ENCODE data around the gene NXPH1. TPM values are rescaled to one million over a fixed set of nuclear protein-coding genes. Genes with fewer than 3 reads are reported as not detected.
A peak's percentile ranks its signal among the peaks of the same experiment; 100 is the strongest.
"Not testable (repeated sequence)": the region's sequence is repeated elsewhere in the genome, so short reads cannot be mapped to it uniquely, and the experiment has no call there.

NXPH1 gene
- total RNA-seq, 2 experiments from 2014 or later, result not detected

DNA sequence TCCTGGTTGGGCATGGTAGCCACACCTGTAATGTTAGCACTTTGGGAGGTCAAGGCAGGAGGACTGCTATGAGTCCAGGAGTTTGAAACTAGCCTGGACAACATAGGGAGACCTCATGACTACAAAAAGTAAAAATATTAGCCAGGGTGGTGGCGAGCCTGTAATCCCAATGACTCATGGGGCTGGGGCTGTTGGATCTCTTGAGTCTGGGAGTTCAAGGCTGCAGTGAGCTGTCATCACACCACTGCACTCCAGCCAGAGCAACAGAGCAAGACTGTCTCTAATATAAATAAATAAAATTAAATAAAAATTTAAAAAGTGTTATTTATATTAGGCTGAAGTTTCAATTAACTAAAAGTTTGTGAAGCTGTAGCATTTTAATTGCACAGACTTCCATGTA lies 207.3 kb downstream of the NXPH1 start:
- ChIA-PET CTCF (no interaction called here), POLR2A (no interaction called here)
- Mint-ChIP-seq H3K27ac (no peak overlapping the region), H3K9me3 (no peaks in the 10 kb centered on the region), H3K27me3 (no peaks in the 10 kb centered on the region), H3K36me3 (ENCODE audit: low read depth) (no peaks in the 10 kb centered on the region), H3K4me1 (no peaks in the 10 kb centered on the region), H3K4me3 (no peak overlapping the region)
- no peak for DNase-seq

DNA sequence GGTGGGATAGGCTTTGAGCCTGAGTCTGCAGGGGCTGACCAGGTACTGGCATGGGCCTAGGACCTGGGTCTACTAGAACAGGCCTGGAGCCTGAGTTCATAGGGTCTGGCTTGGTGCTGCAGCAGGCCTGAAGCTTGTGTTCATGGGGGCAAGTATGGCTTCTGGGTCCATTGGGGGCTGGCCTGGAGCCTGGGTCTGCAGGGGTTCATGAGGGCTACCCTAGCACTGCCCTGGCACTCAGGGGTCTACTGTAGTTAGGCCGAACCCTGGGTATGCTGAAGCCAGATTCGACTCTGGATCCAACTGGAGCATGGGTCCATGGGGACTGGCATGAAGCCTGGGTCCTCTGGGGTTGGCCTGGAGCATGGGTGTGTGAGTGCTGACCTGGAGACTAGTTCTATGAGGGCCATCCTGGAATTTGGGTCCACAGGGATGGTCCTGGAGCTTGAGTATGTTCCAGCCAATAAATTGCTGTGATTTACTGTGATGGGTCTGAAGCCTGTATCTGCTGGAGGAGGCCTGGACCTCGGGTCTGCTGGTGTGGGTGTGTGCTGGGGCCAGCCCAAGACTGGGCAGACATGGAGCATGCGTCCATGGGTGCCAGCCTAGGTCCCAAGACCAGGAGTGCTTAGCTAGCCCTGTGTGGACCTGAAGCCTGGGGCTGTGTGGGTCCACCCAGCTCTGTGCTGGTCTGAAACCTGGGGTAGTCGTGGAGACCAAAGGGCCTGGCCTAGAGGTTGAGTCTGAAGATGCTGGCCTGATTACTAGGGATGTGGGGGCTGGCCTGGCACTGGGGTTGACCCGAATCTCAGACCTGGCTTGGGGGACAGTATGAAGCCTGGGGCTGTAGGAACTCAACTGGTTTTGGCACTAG lies 235.5 kb downstream of the NXPH1 start:
- peaks cover 4% of the 10 kb centered on the region for H3K9me3 Mint-ChIP-seq
- H3K27me3 Mint-ChIP-seq, result no peaks in the 10 kb centered on the region
- ChIA-PET POLR2A (no interaction called here), CTCF (interaction anchor here (0.6 kb wide), 1 partner anchor 71 kb away, joined by 6 read pairs; no protein-coding TSS in a partner anchor)
- H3K4me1 Mint-ChIP-seq, result no peaks in the 10 kb centered on the region
- H3K4me3 Mint-ChIP-seq, result no peak overlapping the region
- no peak for DNase-seq
- H3K36me3 Mint-ChIP-seq (ENCODE audit: low read depth), result no peaks in the 10 kb centered on the region
- H3K27ac Mint-ChIP-seq, result no peak overlapping the region

DNA sequence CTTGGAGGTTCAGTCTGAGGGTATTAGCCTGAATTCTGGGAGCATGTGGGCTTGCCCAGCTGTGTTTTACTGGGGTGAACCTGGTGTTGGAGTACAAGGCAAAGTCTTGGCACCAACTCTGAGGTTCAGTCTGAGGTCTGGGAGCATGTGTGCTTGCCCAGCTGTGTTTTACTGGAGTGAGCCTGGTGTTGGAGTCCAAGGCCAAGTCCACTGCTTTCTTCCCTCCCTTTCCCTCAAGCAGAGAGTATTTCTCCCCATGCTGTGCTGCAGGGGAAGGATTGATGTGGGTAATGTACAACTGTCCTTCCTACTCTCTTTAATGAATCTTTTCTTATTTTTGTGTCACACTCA lies 236.1 kb downstream of the NXPH1 start:
- peaks cover 4% of the 10 kb centered on the region for H3K9me3 Mint-ChIP-seq
- H3K4me3 Mint-ChIP-seq, result no peak overlapping the region
- no peak for DNase-seq
- no peaks in the 10 kb centered on the region for H3K4me1 Mint-ChIP-seq
- no peak overlapping the region for H3K27ac Mint-ChIP-seq
- ChIA-PET POLR2A (no interaction called here), CTCF (interaction anchor here (0.6 kb wide), 1 partner anchor 71 kb away, joined by 6 read pairs; no protein-coding TSS in a partner anchor)
- no peaks in the 10 kb centered on the region for H3K36me3 Mint-ChIP-seq (ENCODE audit: low read depth)
- H3K27me3 Mint-ChIP-seq, result no peaks in the 10 kb centered on the region

DNA sequence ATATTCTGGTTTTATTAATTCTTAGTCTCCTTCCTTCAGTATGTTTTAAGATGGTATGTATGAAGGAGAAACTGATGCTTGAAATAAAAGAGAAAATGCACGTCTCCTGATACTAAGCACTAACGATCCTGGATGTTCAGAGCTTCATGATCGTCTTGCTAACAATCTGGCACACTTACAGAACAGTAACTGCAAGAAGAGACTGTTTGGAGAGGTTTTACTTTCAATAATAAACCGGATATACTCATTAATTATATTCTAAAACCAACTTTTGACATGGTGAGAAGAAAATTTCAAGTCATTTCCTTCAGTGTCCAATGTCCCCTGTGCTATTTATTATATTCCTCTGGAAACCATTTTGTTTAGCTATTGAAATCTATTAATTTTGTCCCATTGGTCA lies 251.0 kb downstream of the NXPH1 start:
- H3K9me3 Mint-ChIP-seq, result no peaks in the 10 kb centered on the region
- POLR2A ChIA-PET, result no interaction called here

DNA sequence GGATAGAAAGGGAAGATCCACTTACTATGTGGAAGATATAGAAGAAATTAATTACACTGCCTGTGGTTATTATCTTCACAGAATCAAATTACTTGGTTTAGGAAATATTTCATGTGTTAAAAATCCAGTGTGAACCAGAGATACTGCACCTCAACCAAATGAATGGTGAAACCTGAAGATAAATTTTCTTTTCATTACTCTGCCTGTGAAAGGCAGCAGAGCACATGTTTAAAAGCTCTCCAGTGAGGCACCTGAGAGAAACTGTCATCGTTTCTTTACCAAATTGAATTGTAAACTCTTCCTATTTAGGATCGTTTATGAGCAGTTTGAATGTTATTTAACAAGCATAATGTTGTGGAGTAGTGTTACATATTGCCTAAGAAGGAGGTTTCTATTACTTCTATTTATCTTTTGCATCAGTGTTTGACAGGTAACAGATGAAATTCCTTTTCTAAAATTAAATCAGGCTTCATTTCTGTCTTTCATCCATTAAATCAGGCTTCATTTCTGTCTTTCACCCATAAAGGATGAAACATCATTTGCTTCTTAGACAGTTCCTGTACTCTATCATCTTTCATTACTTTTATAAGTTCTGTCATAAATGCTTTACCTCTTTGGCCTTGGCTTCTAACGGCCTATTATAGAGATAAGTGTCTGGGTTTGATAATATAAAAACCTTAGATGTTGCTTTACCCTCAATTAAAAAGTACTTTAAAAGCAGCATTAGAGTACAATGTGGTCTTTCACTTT lies 266.6 kb downstream of the NXPH1 start:
- no peaks in the 10 kb centered on the region for H3K27me3 Mint-ChIP-seq
- no peaks in the 10 kb centered on the region for H3K4me1 Mint-ChIP-seq
- POLR2A ChIA-PET, result no interaction called here
- H3K4me3 Mint-ChIP-seq, result no peak overlapping the region
- H3K36me3 Mint-ChIP-seq (ENCODE audit: low read depth), result no peaks in the 10 kb centered on the region
- no peak overlapping the region for H3K27ac Mint-ChIP-seq
- no peaks in the 10 kb centered on the region for H3K9me3 Mint-ChIP-seq
- DNase-seq, result no peak
- CTCF ChIA-PET, result no interaction called here

More for the DNA sequence above, 251.0 kb downstream of the NXPH1 start:
- H3K4me1 Mint-ChIP-seq, result no peaks in the 10 kb centered on the region
- H3K36me3 Mint-ChIP-seq (ENCODE audit: low read depth), result no peaks in the 10 kb centered on the region
- no peaks in the 10 kb centered on the region for H3K27me3 Mint-ChIP-seq
- DNase-seq, result no peak
- no peak overlapping the region for H3K4me3 Mint-ChIP-seq
- no peak overlapping the region for H3K27ac Mint-ChIP-seq
- CTCF ChIA-PET, result no interaction called here

DNA sequence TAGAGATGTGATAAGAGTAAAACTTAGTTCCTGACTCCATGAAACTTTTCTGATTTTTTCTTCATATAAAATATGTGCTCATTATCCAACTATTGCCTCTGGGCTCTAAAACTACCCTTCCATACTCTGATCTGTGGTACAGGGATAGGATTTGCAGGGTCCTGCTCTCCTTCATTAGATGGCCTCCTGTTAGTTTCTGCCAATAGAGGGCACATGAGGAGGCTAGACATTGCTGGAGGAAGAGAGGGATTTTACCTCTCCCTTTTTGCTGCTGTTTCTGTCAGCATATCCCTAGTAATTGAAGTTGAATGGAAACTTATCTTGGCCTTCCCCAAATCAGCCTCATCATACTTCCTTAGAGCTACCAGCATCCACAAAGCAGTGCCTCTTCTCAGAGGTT lies 269.4 kb downstream of the NXPH1 start:
- H3K27me3 Mint-ChIP-seq, result no peaks in the 10 kb centered on the region
- no peak for DNase-seq
- ChIA-PET CTCF (no interaction called here), POLR2A (no interaction called here)
- no peaks in the 10 kb centered on the region for H3K9me3 Mint-ChIP-seq
- H3K4me3 Mint-ChIP-seq, result no peak overlapping the region
- no peak overlapping the region for H3K27ac Mint-ChIP-seq
- no peaks in the 10 kb centered on the region for H3K4me1 Mint-ChIP-seq
- no peaks in the 10 kb centered on the region for H3K36me3 Mint-ChIP-seq (ENCODE audit: low read depth)

DNA sequence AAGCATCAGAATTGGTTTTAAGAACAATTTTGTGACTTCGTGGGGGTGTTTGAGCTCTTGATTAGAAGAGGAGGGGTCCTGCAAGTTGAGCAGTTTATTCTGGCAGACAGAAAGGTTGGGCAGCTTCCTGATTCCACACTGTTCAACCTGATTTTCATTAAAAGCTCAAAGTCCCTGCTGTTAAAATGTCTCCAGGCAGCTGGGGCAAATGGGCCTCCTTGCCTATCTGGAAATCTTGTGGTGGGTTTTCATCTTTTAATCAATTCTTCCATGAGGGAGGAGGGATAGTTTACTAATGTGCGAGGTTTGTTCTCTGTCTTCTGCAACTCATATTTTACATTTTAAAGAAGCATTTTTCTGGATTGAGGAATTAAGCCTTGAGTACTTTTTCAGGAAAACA lies 276.7 kb downstream of the NXPH1 start:
- H3K36me3 Mint-ChIP-seq (ENCODE audit: low read depth), result no peaks in the 10 kb centered on the region
- no peak for DNase-seq
- H3K27me3 Mint-ChIP-seq, result no peaks in the 10 kb centered on the region
- POLR2A ChIA-PET, result no interaction called here
- no peak overlapping the region for H3K27ac Mint-ChIP-seq
- CTCF ChIA-PET, result no interaction called here
- H3K4me1 Mint-ChIP-seq, result no peaks in the 10 kb centered on the region
- H3K4me3 Mint-ChIP-seq, result no peak overlapping the region
- no peaks in the 10 kb centered on the region for H3K9me3 Mint-ChIP-seq

DNA sequence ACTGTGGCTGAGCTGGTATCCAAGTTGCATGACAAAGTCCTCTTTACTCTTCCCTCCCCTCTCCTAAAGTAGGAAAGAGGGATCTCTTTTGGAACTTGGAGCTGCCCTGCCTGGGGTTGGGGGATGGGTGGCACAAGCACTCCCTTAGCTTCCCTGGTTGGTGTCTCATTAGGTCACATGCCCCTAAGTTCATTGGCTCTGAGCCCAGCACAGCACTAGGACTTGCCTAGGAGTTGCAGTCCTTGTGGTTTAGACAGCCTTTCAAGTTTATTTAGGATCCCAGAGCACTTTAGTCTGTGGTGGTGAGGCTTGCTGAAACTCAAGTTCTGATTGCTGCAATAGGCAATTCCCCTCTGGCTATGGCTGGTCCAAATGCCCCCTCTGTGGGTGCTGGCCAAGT lies 281.4 kb downstream of the NXPH1 start:
- H3K36me3 Mint-ChIP-seq (ENCODE audit: low read depth), result no peaks in the 10 kb centered on the region
- DNase-seq, result no peak
- ChIA-PET CTCF (no interaction called here), POLR2A (no interaction called here)
- H3K27ac Mint-ChIP-seq, result no peak overlapping the region
- H3K27me3 Mint-ChIP-seq, result no peaks in the 10 kb centered on the region
- H3K4me3 Mint-ChIP-seq, result no peak overlapping the region
- no peaks in the 10 kb centered on the region for H3K4me1 Mint-ChIP-seq
- no peaks in the 10 kb centered on the region for H3K9me3 Mint-ChIP-seq

DNA sequence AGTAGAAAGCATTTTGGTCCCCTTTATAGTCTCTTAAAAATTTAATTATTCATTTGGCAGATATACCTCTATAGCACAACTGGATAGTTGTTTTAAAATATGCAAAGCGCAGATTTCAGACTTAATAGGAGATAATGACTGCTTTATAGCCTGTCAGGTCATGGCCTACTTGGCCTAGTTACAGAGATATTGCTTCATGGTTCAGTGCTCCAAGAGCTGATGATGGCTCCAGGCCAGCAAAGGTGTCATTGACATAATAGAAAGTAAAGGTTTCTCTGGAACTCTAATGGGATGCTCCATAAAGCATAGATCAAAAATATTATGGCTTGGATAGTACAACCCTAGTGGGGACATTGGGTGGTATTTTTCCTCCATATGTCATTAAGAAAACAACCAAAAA lies 285.7 kb downstream of the NXPH1 start:
- Mint-ChIP-seq H3K9me3 (no peaks in the 10 kb centered on the region), H3K27me3 (no peaks in the 10 kb centered on the region), H3K27ac (no peak overlapping the region), H3K36me3 (ENCODE audit: low read depth) (no peaks in the 10 kb centered on the region), H3K4me3 (no peak overlapping the region), H3K4me1 (no peaks in the 10 kb centered on the region)
- ChIA-PET CTCF (no interaction called here), POLR2A (no interaction called here)
- DNase-seq, result no peak

DNA sequence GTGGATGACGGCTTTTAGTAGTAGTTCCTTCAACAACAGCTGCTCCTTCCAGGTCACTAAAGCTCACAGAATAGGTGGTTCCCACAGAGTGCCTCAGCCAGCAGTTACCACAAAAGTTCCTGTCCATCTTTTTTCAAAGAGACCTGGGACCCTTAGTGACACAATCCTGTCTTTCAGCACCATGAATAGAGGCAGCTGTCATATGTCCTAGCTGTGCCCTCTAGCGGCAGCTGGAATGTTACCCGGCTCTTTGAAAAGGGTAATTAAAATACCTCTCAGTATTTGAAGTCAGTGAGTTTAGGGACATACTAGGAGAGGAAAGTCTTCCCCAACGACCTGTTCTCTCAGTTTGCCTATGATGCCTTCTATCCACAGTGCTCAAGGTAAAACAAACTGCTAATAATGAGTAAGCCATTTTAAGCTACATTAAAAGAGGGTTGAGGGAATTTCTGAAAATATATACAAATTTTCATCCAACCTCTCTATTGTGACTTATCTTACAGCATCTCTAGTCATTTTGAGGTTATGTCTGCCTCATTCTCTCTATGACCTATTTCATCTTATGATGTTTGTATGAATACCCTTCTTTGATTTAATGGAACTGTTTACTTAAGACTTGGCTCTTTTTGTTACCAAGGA lies 290.8 kb downstream of the NXPH1 start:
- peak; percentile 26 for DNase-seq
- POLR2A ChIA-PET, result no interaction called here
- Mint-ChIP-seq H3K9me3 (no peaks in the 10 kb centered on the region), H3K27me3 (no peaks in the 10 kb centered on the region), H3K4me3 (no peak overlapping the region), H3K4me1 (no peaks in the 10 kb centered on the region), H3K27ac (no peak overlapping the region), H3K36me3 (ENCODE audit: low read depth) (no peaks in the 10 kb centered on the region)
- CTCF ChIA-PET, result no interaction called here

DNA sequence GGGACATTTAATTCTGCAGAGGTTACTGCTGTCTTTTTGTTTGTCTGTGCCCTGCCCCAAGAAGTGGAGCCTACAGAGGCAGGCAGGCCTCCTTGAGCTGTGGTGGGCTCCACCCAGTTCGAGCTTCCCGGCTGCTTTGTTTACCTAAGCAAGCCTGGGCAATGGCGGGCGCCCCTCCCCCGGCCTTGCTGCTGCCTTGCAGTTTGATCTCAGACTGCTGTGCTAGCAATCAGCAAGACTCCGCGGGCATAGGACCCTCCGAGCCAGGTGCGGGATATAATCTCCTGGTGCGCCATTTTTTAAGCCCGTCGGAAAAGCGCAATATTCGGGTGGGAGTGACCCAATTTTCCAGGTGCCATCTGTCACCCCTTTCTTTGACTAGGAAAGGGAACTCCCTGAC lies 298.3 kb downstream of the NXPH1 start:
- CTCF ChIA-PET; POLR2A ChIA-PET; H3K36me3 Mint-ChIP-seq (ENCODE audit: low read depth); H3K4me1 Mint-ChIP-seq; H3K4me3 Mint-ChIP-seq; DNase-seq; H3K27me3 Mint-ChIP-seq; H3K27ac Mint-ChIP-seq; H3K9me3 Mint-ChIP-seq: not testable (repeated sequence)

DNA sequence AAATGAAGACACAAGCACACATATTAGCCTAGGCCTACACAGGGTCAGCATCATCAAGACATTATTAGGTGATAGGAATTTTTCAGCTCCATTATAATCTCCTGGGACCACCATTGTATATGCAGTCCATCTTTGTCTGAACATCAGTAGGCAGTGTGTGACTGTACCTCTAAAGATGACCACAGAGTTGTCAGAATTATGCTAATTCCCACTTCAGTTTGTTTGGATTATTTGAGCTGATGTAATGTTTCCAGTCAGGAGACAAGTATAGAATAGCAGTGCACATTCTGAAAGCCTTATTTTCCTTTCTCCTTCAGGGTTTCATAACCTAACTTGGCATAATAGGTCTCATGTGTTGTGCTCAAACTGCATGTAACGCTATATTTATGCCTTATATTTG lies 306.4 kb downstream of the NXPH1 start:
- Mint-ChIP-seq H3K27me3 (no peaks in the 10 kb centered on the region), H3K4me1 (no peaks in the 10 kb centered on the region), H3K4me3 (no peak overlapping the region), H3K27ac (no peak overlapping the region), H3K9me3 (no peaks in the 10 kb centered on the region), H3K36me3 (ENCODE audit: low read depth) (no peaks in the 10 kb centered on the region)
- ChIA-PET POLR2A (no interaction called here), CTCF (interaction anchor here (1.0 kb wide), 1 partner anchor 70 kb away, joined by 6 read pairs; no protein-coding TSS in a partner anchor)
- DNase-seq, result no peak

DNA sequence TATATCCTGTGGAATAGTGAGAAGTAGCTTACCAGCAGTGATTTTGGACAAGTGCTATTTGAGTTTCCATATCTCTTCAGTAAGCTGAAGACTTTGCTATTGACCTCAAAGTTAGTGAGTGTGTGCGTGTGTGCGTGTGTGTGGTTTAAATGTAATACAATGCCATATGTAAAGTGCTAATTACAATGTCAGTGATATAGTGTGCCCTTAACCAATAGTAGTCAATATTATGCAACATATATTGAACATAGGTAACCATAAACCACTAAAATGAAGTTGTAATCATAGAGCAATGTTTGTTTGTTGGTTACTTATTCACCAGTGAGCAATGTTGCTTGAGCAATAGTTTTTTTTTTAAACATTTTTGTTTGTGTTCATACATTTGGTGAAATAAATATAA lies 309.4 kb downstream of the NXPH1 start:
- H3K27ac Mint-ChIP-seq, result no peak overlapping the region
- no peaks in the 10 kb centered on the region for H3K4me1 Mint-ChIP-seq
- ChIA-PET CTCF (no interaction called here), POLR2A (no interaction called here)
- no peaks in the 10 kb centered on the region for H3K36me3 Mint-ChIP-seq (ENCODE audit: low read depth)
- no peaks in the 10 kb centered on the region for H3K27me3 Mint-ChIP-seq
- H3K9me3 Mint-ChIP-seq, result no peaks in the 10 kb centered on the region
- no peak overlapping the region for H3K4me3 Mint-ChIP-seq
- no peak for DNase-seq
